Endodermal cell (in vitro differentiated cells): ENCODE measurements around the gene MRPL51. TPM values are rescaled to one million over a fixed set of nuclear protein-coding genes. Genes with fewer than 3 reads are reported as not detected.

Experiments used
- DNase-seq: peaks from one replicate; pipeline ENCODE4 v3.0.0-alpha.2; 2017
- H3K27ac ChIP-seq: 2 replicates; pipeline ENCODE4 v1.5.1; 2013; ENCODE audit warnings: mild to moderate bottlenecking, low read depth, low read length, moderate library complexity
- H3K27me3 ChIP-seq: 2 replicates; pipeline ENCODE4 v1.6.1; 2013; ENCODE audit warnings: mild to moderate bottlenecking, low read length, moderate library complexity; ENCODE audit not compliant: insufficient read depth, control insufficient read depth, poor library complexity, severe bottlenecking
- H3K36me3 ChIP-seq: 2 replicates; pipeline ENCODE4 v1.7.0; 2013; ENCODE audit warnings: mild to moderate bottlenecking, low read length, moderate library complexity; ENCODE audit not compliant: control insufficient read depth, insufficient read depth
- H3K4me1 ChIP-seq: one replicate; pipeline ENCODE4 v1.7.0; 2013; ENCODE audit warnings: low read length; ENCODE audit not compliant: control insufficient read depth, insufficient read depth
- H3K4me3 ChIP-seq: 2 replicates; pipeline ENCODE4 v1.5.1; 2013; ENCODE audit warnings: mild to moderate bottlenecking, low read length, moderate library complexity
- H3K9ac ChIP-seq: 2 replicates; pipeline ENCODE4 v1.6.1; 2013; ENCODE audit warnings: mild to moderate bottlenecking, low read length, moderate library complexity; ENCODE audit not compliant: poor library complexity, severe bottlenecking; ENCODE audit errors: extremely low read depth
- H3K9me3 ChIP-seq: 2 replicates; pipeline ENCODE4 v1.6.1; 2013; ENCODE audit warnings: mild to moderate bottlenecking, low read length, moderate library complexity; ENCODE audit not compliant: control insufficient read depth
- H3K27ac Mint-ChIP-seq: 2 replicates; pipeline ENCODE4 v1.8.0; 2020; ENCODE audit warnings: mixed read lengths
- H3K27me3 Mint-ChIP-seq: 2 replicates; pipeline ENCODE4 v1.8.0; 2021; ENCODE audit warnings: mild to moderate bottlenecking, mixed read lengths; ENCODE audit not compliant: insufficient read depth
- H3K36me3 Mint-ChIP-seq: 2 replicates; pipeline ENCODE4 v1.8.0; 2020; ENCODE audit warnings: low read depth, mixed read lengths
- H3K4me1 Mint-ChIP-seq: 2 replicates; pipeline ENCODE4 v1.8.0; 2020; ENCODE audit warnings: mixed read lengths
- H3K4me3 Mint-ChIP-seq: 2 replicates; pipeline ENCODE4 v1.8.0; 2020; ENCODE audit warnings: mild to moderate bottlenecking, moderate library complexity, mixed read lengths
- H3K9me3 Mint-ChIP-seq: 2 replicates; pipeline ENCODE4 v1.8.0; 2020; ENCODE audit warnings: mild to moderate bottlenecking, mixed read lengths
- WGBS, 2 experiments: methylation state at CpG; one replicate each; pipeline versions ENCODE4 v1.1.5 to v1.1.7; 2013; ENCODE audit warnings: missing lambda C conversion rate in 2 of 2, mixed read lengths in 1 of 2; ENCODE audit not compliant: insufficient coverage in 1 of 2, insufficient read length in 1 of 2; 5-methylcytosine and 5-hydroxymethylcytosine counted together
- total RNA-seq, 2 donors: library from RNA; stranded (reverse); fragmentation: NEBNext Ultra II Directional in 1 of 2; extraction: Animal tissue kit (Norgen Biotek cat#: 25700) in 1 of 2; gene quantifications; 2 replicates in 1 of 2; 3 replicates in 1 of 2; pipeline ENCODE4 v1.2.1, GENCODE V29; 2021
- TF ChIP-seq, protein P1 (sequence below): fragments of 200-600 bp; sonication (generic); conservative IDR thresholded peaks from 2 replicates; pipeline ENCODE4 v1.5.0; 2021; ENCODE audit warnings: antibody characterized with exemption, mild to moderate bottlenecking

Gene MRPL51
- total RNA-seq, 2 donors from 2014 or later: 196 to 450 TPM

DNA sequence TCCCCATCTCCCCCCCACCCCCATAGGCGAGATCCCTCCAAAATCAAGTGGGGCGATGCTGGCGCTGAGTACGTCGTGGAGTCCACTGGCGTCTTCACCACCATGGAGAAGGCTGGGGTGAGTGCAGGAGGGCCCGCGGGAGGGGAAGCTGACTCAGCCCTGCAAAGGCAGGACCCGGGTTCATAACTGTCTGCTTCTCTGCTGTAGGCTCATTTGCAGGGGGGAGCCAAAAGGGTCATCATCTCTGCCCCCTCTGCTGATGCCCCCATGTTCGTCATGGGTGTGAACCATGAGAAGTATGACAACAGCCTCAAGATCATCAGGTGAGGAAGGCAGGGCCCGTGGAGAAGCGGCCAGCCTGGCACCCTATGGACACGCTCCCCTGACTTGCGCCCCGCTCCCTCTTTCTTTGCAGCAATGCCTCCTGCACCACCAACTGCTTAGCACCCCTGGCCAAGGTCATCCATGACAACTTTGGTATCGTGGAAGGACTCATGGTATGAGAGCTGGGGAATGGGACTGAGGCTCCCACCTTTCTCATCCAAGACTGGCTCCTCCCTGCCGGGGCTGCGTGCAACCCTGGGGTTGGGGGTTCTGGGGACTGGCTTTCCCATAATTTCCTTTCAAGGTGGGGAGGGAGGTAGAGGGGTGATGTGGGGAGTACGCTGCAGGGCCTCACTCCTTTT lies 44.0 kb upstream of the MRPL51 start:
- Mint-ChIP-seq H3K27me3 (no peaks in the 10 kb centered on the region), H3K9me3 (no peaks in the 10 kb centered on the region), H3K4me1 (peaks cover 50% of the 10 kb centered on the region), H3K27ac (peak overlapping the region; percentile 99), H3K4me3 (peak overlapping the region; percentile 96), H3K36me3 (peaks cover 53% of the 10 kb centered on the region)
- Histone ChIP-seq H3K27ac (no peak overlapping the region), H3K9me3 (no peaks in the 10 kb centered on the region), H3K9ac (no peak overlapping the region), H3K4me3 (peak overlapping the region; percentile 95), H3K27me3 (no peaks in the 10 kb centered on the region), H3K36me3 (peaks cover 46% of the 10 kb centered on the region), H3K4me1 (peaks cover 19% of the 10 kb centered on the region)
- WGBS, 2 experiments: 93% methylated on average over 9 to 19 of the region's 19 CpGs
- TF ChIP-seq, protein P1, sequence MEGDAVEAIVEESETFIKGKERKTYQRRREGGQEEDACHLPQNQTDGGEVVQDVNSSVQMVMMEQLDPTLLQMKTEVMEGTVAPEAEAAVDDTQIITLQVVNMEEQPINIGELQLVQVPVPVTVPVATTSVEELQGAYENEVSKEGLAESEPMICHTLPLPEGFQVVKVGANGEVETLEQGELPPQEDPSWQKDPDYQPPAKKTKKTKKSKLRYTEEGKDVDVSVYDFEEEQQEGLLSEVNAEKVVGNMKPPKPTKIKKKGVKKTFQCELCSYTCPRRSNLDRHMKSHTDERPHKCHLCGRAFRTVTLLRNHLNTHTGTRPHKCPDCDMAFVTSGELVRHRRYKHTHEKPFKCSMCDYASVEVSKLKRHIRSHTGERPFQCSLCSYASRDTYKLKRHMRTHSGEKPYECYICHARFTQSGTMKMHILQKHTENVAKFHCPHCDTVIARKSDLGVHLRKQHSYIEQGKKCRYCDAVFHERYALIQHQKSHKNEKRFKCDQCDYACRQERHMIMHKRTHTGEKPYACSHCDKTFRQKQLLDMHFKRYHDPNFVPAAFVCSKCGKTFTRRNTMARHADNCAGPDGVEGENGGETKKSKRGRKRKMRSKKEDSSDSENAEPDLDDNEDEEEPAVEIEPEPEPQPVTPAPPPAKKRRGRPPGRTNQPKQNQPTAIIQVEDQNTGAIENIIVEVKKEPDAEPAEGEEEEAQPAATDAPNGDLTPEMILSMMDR: no peak
- peak; percentile 66 for DNase-seq

DNA sequence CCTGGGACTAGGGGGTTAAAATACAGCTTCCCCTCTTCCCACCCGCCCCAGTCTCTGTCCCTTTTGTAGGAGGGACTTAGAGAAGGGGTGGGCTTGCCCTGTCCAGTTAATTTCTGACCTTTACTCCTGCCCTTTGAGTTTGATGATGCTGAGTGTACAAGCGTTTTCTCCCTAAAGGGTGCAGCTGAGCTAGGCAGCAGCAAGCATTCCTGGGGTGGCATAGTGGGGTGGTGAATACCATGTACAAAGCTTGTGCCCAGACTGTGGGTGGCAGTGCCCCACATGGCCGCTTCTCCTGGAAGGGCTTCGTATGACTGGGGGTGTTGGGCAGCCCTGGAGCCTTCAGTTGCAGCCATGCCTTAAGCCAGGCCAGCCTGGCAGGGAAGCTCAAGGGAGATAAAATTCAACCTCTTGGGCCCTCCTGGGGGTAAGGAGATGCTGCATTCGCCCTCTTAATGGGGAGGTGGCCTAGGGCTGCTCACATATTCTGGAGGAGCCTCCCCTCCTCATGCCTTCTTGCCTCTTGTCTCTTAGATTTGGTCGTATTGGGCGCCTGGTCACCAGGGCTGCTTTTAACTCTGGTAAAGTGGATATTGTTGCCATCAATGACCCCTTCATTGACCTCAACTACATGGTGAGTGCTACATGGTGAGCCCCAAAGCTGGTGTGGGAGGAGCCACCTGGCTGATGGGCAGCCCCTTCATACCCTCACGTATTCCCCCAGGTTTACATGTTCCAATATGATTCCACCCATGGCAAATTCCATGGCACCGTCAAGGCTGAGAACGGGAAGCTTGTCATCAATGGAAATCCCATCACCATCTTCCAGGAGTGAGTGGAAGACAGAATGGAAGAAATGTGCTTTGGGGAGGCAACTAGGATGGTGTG lies 43.1 kb upstream of the MRPL51 start:
- peaks cover 10% of the 10 kb centered on the region for H3K4me1 ChIP-seq
- WGBS, 2 experiments: 76 to 89% methylated on average over 4 to 10 of the region's 10 CpGs

DNA sequence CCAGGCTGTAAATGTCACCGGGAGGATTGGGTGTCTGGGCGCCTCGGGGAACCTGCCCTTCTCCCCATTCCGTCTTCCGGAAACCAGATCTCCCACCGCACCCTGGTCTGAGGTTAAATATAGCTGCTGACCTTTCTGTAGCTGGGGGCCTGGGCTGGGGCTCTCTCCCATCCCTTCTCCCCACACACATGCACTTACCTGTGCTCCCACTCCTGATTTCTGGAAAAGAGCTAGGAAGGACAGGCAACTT lies 42.6 kb upstream of the MRPL51 start:
- Histone ChIP-seq H3K9me3 (no peaks in the 10 kb centered on the region), H3K36me3 (peaks cover 55% of the 10 kb centered on the region), H3K4me3 (peak overlapping the region; percentile 95), H3K4me1 (peaks cover 8% of the 10 kb centered on the region), H3K9ac (peak overlapping the region; percentile 96), H3K27ac (peak overlapping the region; percentile 92), H3K27me3 (no peaks in the 10 kb centered on the region)
- WGBS, 2 experiments: 0 to 3% methylated on average over 1 to 6 of the region's 6 CpGs
- peaks cover 61% of the 10 kb centered on the region for H3K36me3 Mint-ChIP-seq
- H3K4me1 Mint-ChIP-seq: peaks cover 40% of the 10 kb centered on the region
- peak overlapping the region; percentile 96 for H3K4me3 Mint-ChIP-seq
- peak overlapping the region; percentile 99 for H3K27ac Mint-ChIP-seq
- no peaks in the 10 kb centered on the region for H3K27me3 Mint-ChIP-seq
- DNase-seq: no peak
- H3K9me3 Mint-ChIP-seq: no peaks in the 10 kb centered on the region
- TF ChIP-seq, protein P1: no peak

More for the DNA sequence above, 43.1 kb upstream of the MRPL51 start:
- TF ChIP-seq, protein P1: no peak
- Histone ChIP-seq H3K9ac (peak overlapping the region; percentile 96), H3K27ac (peak overlapping the region; percentile 16), H3K9me3 (no peaks in the 10 kb centered on the region), H3K36me3 (peaks cover 52% of the 10 kb centered on the region), H3K27me3 (no peaks in the 10 kb centered on the region), H3K4me3 (peak overlapping the region; percentile 95)
- H3K27me3 Mint-ChIP-seq: no peaks in the 10 kb centered on the region
- H3K27ac Mint-ChIP-seq: peak overlapping the region; percentile 99
- H3K36me3 Mint-ChIP-seq: peaks cover 57% of the 10 kb centered on the region
- DNase-seq: no peak
- H3K9me3 Mint-ChIP-seq: no peaks in the 10 kb centered on the region
- peaks cover 46% of the 10 kb centered on the region for H3K4me1 Mint-ChIP-seq
- H3K4me3 Mint-ChIP-seq: peak overlapping the region; percentile 96
